OCI-LY1 (cell line): Measurements from ENCODE around the gene WDFY2.

Experiments used
- H2AFZ ChIP-seq: fragments of 200-600 bp; sonication (generic), shearing (Covaris generic); 2 replicates; pipeline ENCODE4 v1.6.0; 2014; ENCODE audit warnings: antibody characterized with exemption, mild to moderate bottlenecking, low read length
- H3F3A ChIP-seq: fragments of 200-600 bp; sonication (generic), shearing (Covaris generic); 2 replicates; pipeline ENCODE4 v1.6.0; 2014; ENCODE audit warnings: mild to moderate bottlenecking, antibody characterized with exemption, low read length, moderate library complexity; ENCODE audit not compliant: insufficient read depth
- H3K27ac ChIP-seq: fragments of 200-600 bp; sonication (generic); 2 replicates; pipeline ENCODE4 v1.5.1; 2014; ENCODE audit warnings: low read length, mixed run types, mild to moderate bottlenecking, low read depth; ENCODE audit not compliant: poor library complexity, severe bottlenecking
- H3K27me3 ChIP-seq: fragments of 200-600 bp; sonication (generic); 2 replicates; pipeline ENCODE4 v1.6.0; 2014; ENCODE audit warnings: antibody characterized with exemption, mild to moderate bottlenecking, low read length, moderate library complexity; ENCODE audit not compliant: insufficient read depth
- H3K36me3 ChIP-seq: fragments of 200-600 bp; sonication (generic); 2 replicates; pipeline ENCODE4 v1.6.1; 2014; ENCODE audit warnings: mild to moderate bottlenecking, antibody characterized with exemption, low read length, moderate library complexity, mixed read lengths; ENCODE audit not compliant: insufficient read depth
- H3K4me1 ChIP-seq: fragments of 200-600 bp; sonication (generic); 2 replicates; pipeline ENCODE4 v1.5.1; 2014; ENCODE audit warnings: mild to moderate bottlenecking, low read length, moderate library complexity; ENCODE audit not compliant: insufficient read depth, severe bottlenecking
- H3K4me2 ChIP-seq: fragments of 200-600 bp; sonication (generic), shearing (Covaris generic); 2 replicates; pipeline ENCODE4 v1.6.1; 2014; ENCODE audit warnings: low read length
- H3K4me3 ChIP-seq: fragments of 200-600 bp; sonication (generic); 2 replicates; pipeline ENCODE4 v1.5.1; 2014; ENCODE audit warnings: low read length, low read depth, mild to moderate bottlenecking, mixed read lengths; ENCODE audit not compliant: poor library complexity, severe bottlenecking
- H3K79me2 ChIP-seq: fragments of 200-600 bp; shearing (Covaris generic); 2 replicates; pipeline ENCODE4 v1.6.1; 2016; ENCODE audit warnings: mixed run types, low read length, mixed read lengths; ENCODE audit not compliant: insufficient read depth
- H3K9ac ChIP-seq: fragments of 200-600 bp; sonication (generic), shearing (Covaris generic); 2 replicates; pipeline ENCODE4 v1.6.1; 2014; ENCODE audit warnings: mild to moderate bottlenecking, low read length, mixed read lengths
- H3K9me2 ChIP-seq: fragments of 200-600 bp; sonication (generic), shearing (Covaris generic); 2 replicates; pipeline ENCODE4 v1.6.1; 2014; ENCODE audit warnings: low read depth, mild to moderate bottlenecking, low read length, mixed read lengths
- H3K9me3 ChIP-seq: fragments of 200-600 bp; shearing (Covaris generic); 2 replicates; pipeline ENCODE4 v1.6.1; 2014; ENCODE audit warnings: low read length, mixed read lengths
- H4K20me1 ChIP-seq: fragments of 200-600 bp; sonication (generic), shearing (Covaris generic); 2 replicates; pipeline ENCODE4 v1.6.0; 2016; ENCODE audit warnings: mild to moderate bottlenecking, low read length; ENCODE audit not compliant: insufficient read depth
- EZH2 ChIP-seq: fragments of 200-600 bp; sonication (generic), shearing (Covaris generic); IDR thresholded peaks from 2 replicates; pipeline ENCODE4 v1.8.0; 2017; ENCODE audit warnings: borderline replicate concordance, mixed run types, mild to moderate bottlenecking, antibody characterized with exemption, low read length, moderate library complexity, mixed read lengths
- TF ChIP-seq, protein P1 (sequence below): fragments of 200-600 bp; sonication (generic), shearing (Covaris generic); IDR thresholded peaks from 2 replicates; pipeline ENCODE4 v1.5.1; 2017; ENCODE audit warnings: mild to moderate bottlenecking, antibody characterized with exemption, low read length, moderate library complexity, mixed read lengths

The WDFY2 gene

DNA sequence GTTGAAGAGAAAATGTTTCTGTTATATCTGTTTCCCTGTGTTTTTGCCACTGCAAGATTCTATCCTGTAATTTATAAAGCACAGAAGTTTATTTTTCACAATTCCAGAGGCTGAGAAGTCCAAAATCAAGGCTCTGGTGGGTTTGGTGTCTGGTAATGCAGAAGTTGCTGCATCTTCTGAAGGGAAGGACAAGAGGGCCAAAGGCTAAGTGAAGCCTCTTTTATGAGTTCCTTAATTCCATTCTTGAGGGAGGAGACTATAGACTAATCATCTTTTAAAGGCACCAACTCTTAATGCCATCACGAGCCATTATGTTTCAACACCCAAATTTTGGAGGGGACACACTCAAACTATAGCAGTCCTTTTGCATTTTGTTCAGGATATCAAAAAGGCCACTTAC lies 34.1 kb upstream of the WDFY2 start:
- no peak overlapping the region for H2AFZ ChIP-seq
- no peaks in the 10 kb centered on the region for H3K27me3 ChIP-seq
- no peaks in the 10 kb centered on the region for H3K79me2 ChIP-seq
- no peaks in the 10 kb centered on the region for H3K9me3 ChIP-seq
- no peak overlapping the region for H3K4me2 ChIP-seq
- H3F3A ChIP-seq: no peaks in the 10 kb centered on the region
- H3K9ac ChIP-seq: no peak overlapping the region
- no peak overlapping the region for H3K4me3 ChIP-seq
- no peak for TF ChIP-seq EZH2
- TF ChIP-seq, protein P1, sequence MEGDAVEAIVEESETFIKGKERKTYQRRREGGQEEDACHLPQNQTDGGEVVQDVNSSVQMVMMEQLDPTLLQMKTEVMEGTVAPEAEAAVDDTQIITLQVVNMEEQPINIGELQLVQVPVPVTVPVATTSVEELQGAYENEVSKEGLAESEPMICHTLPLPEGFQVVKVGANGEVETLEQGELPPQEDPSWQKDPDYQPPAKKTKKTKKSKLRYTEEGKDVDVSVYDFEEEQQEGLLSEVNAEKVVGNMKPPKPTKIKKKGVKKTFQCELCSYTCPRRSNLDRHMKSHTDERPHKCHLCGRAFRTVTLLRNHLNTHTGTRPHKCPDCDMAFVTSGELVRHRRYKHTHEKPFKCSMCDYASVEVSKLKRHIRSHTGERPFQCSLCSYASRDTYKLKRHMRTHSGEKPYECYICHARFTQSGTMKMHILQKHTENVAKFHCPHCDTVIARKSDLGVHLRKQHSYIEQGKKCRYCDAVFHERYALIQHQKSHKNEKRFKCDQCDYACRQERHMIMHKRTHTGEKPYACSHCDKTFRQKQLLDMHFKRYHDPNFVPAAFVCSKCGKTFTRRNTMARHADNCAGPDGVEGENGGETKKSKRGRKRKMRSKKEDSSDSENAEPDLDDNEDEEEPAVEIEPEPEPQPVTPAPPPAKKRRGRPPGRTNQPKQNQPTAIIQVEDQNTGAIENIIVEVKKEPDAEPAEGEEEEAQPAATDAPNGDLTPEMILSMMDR: no peak
- H3K4me1 ChIP-seq: no peaks in the 10 kb centered on the region
- no peaks in the 10 kb centered on the region for H4K20me1 ChIP-seq
- no peaks in the 10 kb centered on the region for H3K36me3 ChIP-seq
- H3K27ac ChIP-seq: no peak overlapping the region
- no peaks in the 10 kb centered on the region for H3K9me2 ChIP-seq

DNA sequence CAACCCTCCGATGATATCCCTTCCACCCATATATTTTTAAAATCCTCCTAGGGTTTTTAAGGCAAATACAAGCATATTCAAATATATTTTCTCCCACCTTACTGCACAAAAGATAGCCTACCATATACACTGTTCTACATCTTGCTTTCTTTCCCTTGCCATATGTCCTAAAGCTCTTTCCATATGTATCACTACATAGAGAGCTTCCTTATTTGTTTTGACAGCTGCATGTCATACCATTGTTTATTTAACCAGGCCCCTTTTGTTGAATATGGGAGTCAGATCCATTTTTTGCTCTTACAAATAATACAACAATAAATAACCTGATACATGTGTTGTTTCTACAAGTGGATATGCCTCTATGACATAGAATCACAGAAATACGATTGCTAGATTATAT lies 32.8 kb upstream of the WDFY2 start:
- H3K36me3 ChIP-seq: no peaks in the 10 kb centered on the region
- H3K9ac ChIP-seq: no peak overlapping the region
- H3K9me2 ChIP-seq: no peaks in the 10 kb centered on the region
- no peaks in the 10 kb centered on the region for H3K27me3 ChIP-seq
- no peaks in the 10 kb centered on the region for H3K4me1 ChIP-seq
- no peak overlapping the region for H3K27ac ChIP-seq
- no peak overlapping the region for H2AFZ ChIP-seq
- TF ChIP-seq, protein P1: no peak
- TF ChIP-seq EZH2: no peak
- H3K79me2 ChIP-seq: no peaks in the 10 kb centered on the region
- H3K4me3 ChIP-seq: no peak overlapping the region
- H3K4me2 ChIP-seq: no peak overlapping the region
- no peaks in the 10 kb centered on the region for H3F3A ChIP-seq
- H4K20me1 ChIP-seq: no peaks in the 10 kb centered on the region
- H3K9me3 ChIP-seq: no peaks in the 10 kb centered on the region

DNA sequence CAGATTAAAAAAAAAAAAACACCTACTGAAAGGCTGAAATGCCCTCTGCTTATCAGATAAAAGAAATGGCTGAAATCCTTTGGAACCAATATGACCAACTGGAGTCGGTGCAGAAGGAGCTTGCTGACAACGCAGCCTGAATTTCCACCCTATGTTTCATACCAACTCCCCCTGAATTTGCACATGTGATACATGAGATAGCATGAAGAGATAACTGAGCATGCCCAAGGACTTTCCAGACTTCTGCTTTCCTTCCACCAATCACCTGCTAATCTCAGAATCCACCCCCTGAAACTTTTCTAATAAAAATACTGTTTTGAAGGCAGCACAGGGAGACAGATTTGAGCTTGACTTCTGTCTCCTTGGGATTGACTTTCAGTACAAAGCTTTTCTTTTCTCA lies 32.2 kb upstream of the WDFY2 start:
- Histone ChIP-seq H3F3A (no peaks in the 10 kb centered on the region), H3K9me3 (no peaks in the 10 kb centered on the region), H3K4me1 (no peaks in the 10 kb centered on the region), H3K27me3 (no peaks in the 10 kb centered on the region), H3K36me3 (no peaks in the 10 kb centered on the region), H3K79me2 (no peaks in the 10 kb centered on the region), H3K4me2 (no peak overlapping the region), H3K4me3 (no peak overlapping the region), H4K20me1 (no peaks in the 10 kb centered on the region), H3K9ac (no peak overlapping the region), H2AFZ (no peak overlapping the region), H3K9me2 (no peaks in the 10 kb centered on the region), H3K27ac (no peak overlapping the region)
- TF ChIP-seq, protein P1: no peak
- TF ChIP-seq EZH2: no peak
